ENCODE data around the gene KCNJ6. TPM values are rescaled to one million over a fixed set of nuclear protein-coding genes. Genes with fewer than 3 reads are reported as not detected.

Gene KCNJ6
- total RNA-seq, 1 donor from 2014 or later = 2.6 TPM

GRCh38 chr21:37886726-37887299 is 29.4 kb downstream of the KCNJ6 start:
- Mint-ChIP-seq H3K9me3 (ENCODE audit: unreplicated experiment) (peaks cover 7% of the 10 kb centered on the region), H3K27me3 (ENCODE audit: low read depth, unreplicated experiment) (peaks cover 9% of the 10 kb centered on the region), H3K4me1 (ENCODE audit: low read depth, unreplicated experiment) (peaks cover 4% of the 10 kb centered on the region), H3K27ac (ENCODE audit: unreplicated experiment) (no peak overlapping the region), H3K36me3 (ENCODE audit: low read depth, unreplicated experiment) (no peaks in the 10 kb centered on the region), H3K4me3 (ENCODE audit: unreplicated experiment) (no peak overlapping the region)
- H3K27me3 ChIP-seq (ENCODE audit: insufficient read depth, low read length) = peaks cover 14% of the 10 kb centered on the region
- H3K27ac ChIP-seq (ENCODE audit: low read depth, low read length) = no peak overlapping the region
- H2AFZ ChIP-seq (ENCODE audit: low read depth, low read length) = no peak overlapping the region
- H3K4me3 ChIP-seq (ENCODE audit: insufficient read depth, low read depth, low read length) = no peak overlapping the region
- H3K9me3 ChIP-seq (ENCODE audit: insufficient read depth, low read depth, low read length) = no peaks in the 10 kb centered on the region
- FAIRE-seq = no peak
- H3K9ac ChIP-seq (ENCODE audit: low read length) = no peak overlapping the region
- no peaks in the 10 kb centered on the region for H3K36me3 ChIP-seq (ENCODE audit: insufficient read depth, low read length)
- H3K4me2 ChIP-seq (ENCODE audit: low read length) = no peak overlapping the region
- no peaks in the 10 kb centered on the region for H4K20me1 ChIP-seq (ENCODE audit: insufficient read depth, low read length)
- TF ChIP-seq, protein P1, sequence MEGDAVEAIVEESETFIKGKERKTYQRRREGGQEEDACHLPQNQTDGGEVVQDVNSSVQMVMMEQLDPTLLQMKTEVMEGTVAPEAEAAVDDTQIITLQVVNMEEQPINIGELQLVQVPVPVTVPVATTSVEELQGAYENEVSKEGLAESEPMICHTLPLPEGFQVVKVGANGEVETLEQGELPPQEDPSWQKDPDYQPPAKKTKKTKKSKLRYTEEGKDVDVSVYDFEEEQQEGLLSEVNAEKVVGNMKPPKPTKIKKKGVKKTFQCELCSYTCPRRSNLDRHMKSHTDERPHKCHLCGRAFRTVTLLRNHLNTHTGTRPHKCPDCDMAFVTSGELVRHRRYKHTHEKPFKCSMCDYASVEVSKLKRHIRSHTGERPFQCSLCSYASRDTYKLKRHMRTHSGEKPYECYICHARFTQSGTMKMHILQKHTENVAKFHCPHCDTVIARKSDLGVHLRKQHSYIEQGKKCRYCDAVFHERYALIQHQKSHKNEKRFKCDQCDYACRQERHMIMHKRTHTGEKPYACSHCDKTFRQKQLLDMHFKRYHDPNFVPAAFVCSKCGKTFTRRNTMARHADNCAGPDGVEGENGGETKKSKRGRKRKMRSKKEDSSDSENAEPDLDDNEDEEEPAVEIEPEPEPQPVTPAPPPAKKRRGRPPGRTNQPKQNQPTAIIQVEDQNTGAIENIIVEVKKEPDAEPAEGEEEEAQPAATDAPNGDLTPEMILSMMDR (IDR thresholded peaks at IDR 0.05; ENCODE audit: insufficient read depth, low read depth, low read length) = no peak
- TF ChIP-seq EZH2 (IDR thresholded peaks at IDR 0.05; ENCODE audit: insufficient read depth, low read length) = no peak
- no peaks in the 10 kb centered on the region for H3K79me2 ChIP-seq (ENCODE audit: insufficient read depth, low read length)
- no peaks in the 10 kb centered on the region for H3K4me1 ChIP-seq (ENCODE audit: insufficient read depth, low read length)
- DNase-seq (ENCODE audit: low read depth) = no peak

DNA sequence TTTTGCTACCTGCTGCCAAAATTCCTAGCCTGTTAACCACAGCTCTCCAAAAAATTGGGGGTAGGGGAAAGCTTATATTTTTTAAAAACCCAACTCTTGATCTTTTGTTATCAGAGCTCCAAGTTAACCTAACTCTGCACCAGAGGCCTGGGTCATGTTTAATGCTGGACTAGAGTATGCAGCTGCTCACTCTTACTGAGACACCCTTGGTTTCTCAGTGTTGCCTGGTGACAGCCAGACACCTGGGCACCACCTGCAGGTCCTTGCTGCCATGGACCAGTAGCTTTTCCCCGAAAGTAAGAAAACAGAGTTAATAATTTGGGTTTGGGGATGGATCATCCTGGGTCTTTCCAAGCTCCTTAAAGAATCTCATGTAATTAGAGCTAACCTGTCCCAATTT is 30.1 kb downstream of the KCNJ6 start:
- Histone ChIP-seq H3K79me2 (ENCODE audit: insufficient read depth, low read length) (no peaks in the 10 kb centered on the region), H3K4me2 (ENCODE audit: low read length) (no peak overlapping the region), H3K4me1 (ENCODE audit: insufficient read depth, low read length) (no peaks in the 10 kb centered on the region), H3K27ac (ENCODE audit: low read depth, low read length) (no peak overlapping the region), H2AFZ (ENCODE audit: low read depth, low read length) (no peak overlapping the region), H3K36me3 (ENCODE audit: insufficient read depth, low read length) (no peaks in the 10 kb centered on the region), H3K4me3 (ENCODE audit: insufficient read depth, low read depth, low read length) (no peak overlapping the region), H3K27me3 (ENCODE audit: insufficient read depth, low read length) (peaks cover 14% of the 10 kb centered on the region), H3K9me3 (ENCODE audit: insufficient read depth, low read depth, low read length) (no peaks in the 10 kb centered on the region), H3K9ac (ENCODE audit: low read length) (no peak overlapping the region), H4K20me1 (ENCODE audit: insufficient read depth, low read length) (no peaks in the 10 kb centered on the region)
- Mint-ChIP-seq H3K27me3 (ENCODE audit: low read depth, unreplicated experiment) (peaks cover 9% of the 10 kb centered on the region), H3K36me3 (ENCODE audit: low read depth, unreplicated experiment) (no peaks in the 10 kb centered on the region), H3K4me1 (ENCODE audit: low read depth, unreplicated experiment) (peaks cover 5% of the 10 kb centered on the region), H3K9me3 (ENCODE audit: unreplicated experiment) (peaks cover 7% of the 10 kb centered on the region), H3K4me3 (ENCODE audit: unreplicated experiment) (no peak overlapping the region), H3K27ac (ENCODE audit: unreplicated experiment) (no peak overlapping the region)
- DNase-seq (ENCODE audit: low read depth) = no peak
- no peak for FAIRE-seq
- TF ChIP-seq, protein P1 (IDR thresholded peaks at IDR 0.05; ENCODE audit: insufficient read depth, low read depth, low read length) = no peak
- no peak for TF ChIP-seq EZH2 (IDR thresholded peaks at IDR 0.05; ENCODE audit: insufficient read depth, low read length)

GRCh38 chr21:37878946-37879660 is 37.2 kb downstream of the KCNJ6 start:
- peak; percentile 91 for FAIRE-seq
- no peaks in the 10 kb centered on the region for H3K79me2 ChIP-seq (ENCODE audit: insufficient read depth, low read length)
- no peaks in the 10 kb centered on the region for H4K20me1 ChIP-seq (ENCODE audit: insufficient read depth, low read length)
- H3K4me1 Mint-ChIP-seq (ENCODE audit: low read depth, unreplicated experiment) = peaks cover 38% of the 10 kb centered on the region
- no peak overlapping the region for H2AFZ ChIP-seq (ENCODE audit: low read depth, low read length)
- no peaks in the 10 kb centered on the region for H3K9me3 ChIP-seq (ENCODE audit: insufficient read depth, low read depth, low read length)
- H3K36me3 ChIP-seq (ENCODE audit: insufficient read depth, low read length) = no peaks in the 10 kb centered on the region
- peak overlapping the region; percentile 52 for H3K4me2 ChIP-seq (ENCODE audit: low read length)
- peaks cover 2% of the 10 kb centered on the region for H3K9me3 Mint-ChIP-seq (ENCODE audit: unreplicated experiment)
- TF ChIP-seq, protein P1 (IDR thresholded peaks at IDR 0.05; ENCODE audit: insufficient read depth, low read depth, low read length) = no peak
- no peak for TF ChIP-seq EZH2 (IDR thresholded peaks at IDR 0.05; ENCODE audit: insufficient read depth, low read length)
- no peak overlapping the region for H3K9ac ChIP-seq (ENCODE audit: low read length)
- no peaks in the 10 kb centered on the region for H3K27me3 Mint-ChIP-seq (ENCODE audit: low read depth, unreplicated experiment)
- H3K36me3 Mint-ChIP-seq (ENCODE audit: low read depth, unreplicated experiment) = no peaks in the 10 kb centered on the region
- no peak overlapping the region for H3K4me3 Mint-ChIP-seq (ENCODE audit: unreplicated experiment)
- peaks cover 22% of the 10 kb centered on the region for H3K4me1 ChIP-seq (ENCODE audit: insufficient read depth, low read length)
- H3K27me3 ChIP-seq (ENCODE audit: insufficient read depth, low read length) = peaks cover 4% of the 10 kb centered on the region
- no peak overlapping the region for H3K4me3 ChIP-seq (ENCODE audit: insufficient read depth, low read depth, low read length)
- DNase-seq (ENCODE audit: low read depth) = peak; percentile 93
- peak overlapping the region; percentile 79 for H3K27ac Mint-ChIP-seq (ENCODE audit: unreplicated experiment)
- H3K27ac ChIP-seq (ENCODE audit: low read depth, low read length) = no peak overlapping the region

Measured in astrocyte (in vitro differentiated cells and primary cell).